Epithelial cell of proximal tubule (primary cell): ENCODE data around the gene ADAM12. TPM values are rescaled to one million over a fixed set of nuclear protein-coding genes. Genes with fewer than 3 reads are reported as not detected.

Experiments
- DNase-seq: peaks from one replicate; pipeline ENCODE4 v3.0.0-alpha.2; 2011; ENCODE audit warnings: low read depth
- H3K4me3 ChIP-seq: 2 replicates; pipeline ENCODE4 v1.5.1; 2011; ENCODE audit warnings: low read depth, mild to moderate bottlenecking, low read length
- CTCF ChIP-seq: conservative IDR thresholded peaks from 2 replicates; pipeline ENCODE4 v1.5.1; 2012; ENCODE audit warnings: low read depth, mild to moderate bottlenecking, low read length
- total RNA-seq: library from RNA; depleted of rRNA; stranded (reverse); fragments of >200 nt; gene quantifications from 2 replicates; pipeline ENCODE4 v1.2.3, GENCODE V29; 2015

Gene ADAM12
- total RNA-seq, 1 donor from 2014 or later, result 3.2 TPM

- DNase-seq, result no peak
- no peak overlapping the region for H3K4me3 ChIP-seq
- TF ChIP-seq CTCF, result no peak
These were observed 13.8 kb downstream of the ADAM12 start for GRCh38 chr10:126374435-126374834.

- DNase-seq, result no peak
- no peak overlapping the region for H3K4me3 ChIP-seq
- no peak for TF ChIP-seq CTCF
These were observed 14.3 kb downstream of the ADAM12 start for GRCh38 chr10:126373972-126374371.

GRCh38 chr10:126373147-126373546, 15.1 kb downstream of the ADAM12 start:
- TF ChIP-seq CTCF, result no peak
- DNase-seq, result no peak
- H3K4me3 ChIP-seq, result no peak overlapping the region

- TF ChIP-seq CTCF, result no peak
- DNase-seq, result no peak
These were observed 15.9 kb downstream of the ADAM12 start for GRCh38 chr10:126372396-126372795.

GRCh38 chr10:126369125-126369710, 19.1 kb downstream of the ADAM12 start:
- TF ChIP-seq CTCF, result no peak
- no peak for DNase-seq

More at GRCh38 chr10:126372396-126372795, 15.9 kb downstream of the ADAM12 start:
- no peak overlapping the region for H3K4me3 ChIP-seq

GRCh38 chr10:126357169-126357568, 31.1 kb downstream of the ADAM12 start:
- H3K4me3 ChIP-seq, result no peak overlapping the region
- DNase-seq, result no peak
- no peak for TF ChIP-seq CTCF

More at GRCh38 chr10:126369125-126369710, 19.1 kb downstream of the ADAM12 start:
- H3K4me3 ChIP-seq, result no peak overlapping the region

GRCh38 chr10:126353666-126354065, 34.6 kb downstream of the ADAM12 start:
- no peak for TF ChIP-seq CTCF
- no peak overlapping the region for H3K4me3 ChIP-seq
- DNase-seq, result no peak
